Right lobe of liver (tissue), 6 donors: ENCODE data around the gene KIAA0825. TPM values are rescaled to one million over a fixed set of nuclear protein-coding genes. Genes with fewer than 3 reads are reported as not detected.

Experiments used
- ATAC-seq, 4 donors: fragments of 200-7000 bp; cut with Tn5 transposase; one replicate each; pipeline ENCODE4 v1.9.1; 2020; ENCODE audit warnings: mild to moderate bottlenecking in 4 of 4, moderate library complexity in 4 of 4
- DNase-seq, 3 donors: peaks; one replicate each; pipeline ENCODE4 v3.0.0-alpha.2; 2020
- H3K27ac ChIP-seq, 3 donors: fragments of 200-600 bp; one replicate each; pipeline ENCODE4 v1.8.0; 2022
- H3K27me3 ChIP-seq, 2 donors: fragments of 200-600 bp; one replicate each; pipeline ENCODE4 v1.8.0; 2022
- H3K36me3 ChIP-seq, 4 donors: fragments of 200-600 bp; sonication (generic) in 1 of 4; one replicate each; pipeline versions ENCODE4 v1.5.1 to v1.8.0; 2017 to 2022; ENCODE audit warnings: control low read depth in 1 of 4
- H3K4me1 ChIP-seq, 4 donors: fragments of 200-600 bp; sonication (generic) in 1 of 4; one replicate each; pipeline versions ENCODE4 v1.5.1 to v1.8.0; 2017 to 2022; ENCODE audit warnings: control low read depth in 1 of 4
- H3K4me3 ChIP-seq, 3 donors: fragments of 200-600 bp; one replicate each; pipeline ENCODE4 v1.8.0; 2022
- H3K9me3 ChIP-seq, 4 donors: fragments of 200-600 bp; sonication (generic) in 1 of 4; one replicate each; pipeline versions ENCODE4 v1.5.1 to v1.8.0; 2017 to 2022; ENCODE audit warnings: control low read depth in 1 of 4
- POLR2A ChIP-seq: fragments of 450-650 bp; IDR thresholded peaks from one replicate; pipeline ENCODE4 v1.6.1; 2017; ENCODE audit warnings: antibody characterized with exemption, mild to moderate bottlenecking
- WGBS: methylation state at CpG from one replicate; pipeline ENCODE4 v1.1.6; 2018; ENCODE audit warnings: low coverage, low lambda C conversion rate; ENCODE audit not compliant: insufficient coverage; ENCODE audit errors: missing lambda C conversion rate; 5-methylcytosine and 5-hydroxymethylcytosine counted together
- intact Hi-C, 2 donors: fragments of 100-400 bp; cut with DNase I; formaldehyde crosslinking; loops; one replicate each; pipeline versions ENCODE4 v1.11.2 to v1.14.1; 2022
- total RNA-seq, 6 experiments: library from RNA; depleted of rRNA in 2 of 6; stranded (reverse); fragments of >200 nt in 2 of 6; fragmentation: NEBNext Ultra II Directional in 3 of 6; extraction: Animal tissue kit (Norgen Biotek cat#: 25700) in 3 of 6; gene quantifications; one replicate each; pipeline versions ENCODE4 v1.1.0 to v1.2.4, GENCODE V29; 2016 to 2023
- TF ChIP-seq, protein P1 (sequence below), 4 donors: fragments of 200-600 bp in 3 of 4; fragments of 450-650 bp in 1 of 4; IDR thresholded peaks; one replicate each; pipeline versions ENCODE4 v1.5.1 to v1.8.0; 2016 to 2022; ENCODE audit warnings: antibody characterized with exemption in 4 of 4, mild to moderate bottlenecking in 2 of 4
- donor health status: DM: no; HTN: yes; CAD: no.
- donor health status: DM: no; HTN: no; CAD: no.
- donor health status: DM: no; HTN: no; CAD: no.
- donor health status: DM: no; HTN: yes; CAD: no.
- donor health status: DM: no; HTN: yes; CAD: no.

KIAA0825 gene
- total RNA-seq, 6 experiments from 2014 or later: 0.86 to 3.2 (median 1.7) TPM

DNA sequence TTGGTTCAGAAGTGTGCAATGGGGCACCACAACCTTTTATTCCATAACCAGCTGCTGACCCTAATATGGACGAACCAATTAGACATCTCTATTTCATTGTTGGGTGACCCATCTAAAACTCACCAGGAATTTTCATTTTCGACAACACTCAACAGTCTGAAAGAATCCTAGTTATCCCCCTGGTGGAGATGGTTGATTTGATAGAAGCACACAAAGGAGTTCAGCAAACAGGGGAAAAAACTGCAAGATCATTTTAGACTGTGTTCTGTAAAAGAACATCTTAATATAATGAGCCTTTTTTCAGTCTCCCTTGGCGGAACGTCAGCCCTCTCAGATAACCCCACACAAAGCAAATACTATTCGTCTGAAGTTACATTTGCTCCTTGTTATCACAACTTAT lies 367.4 kb downstream of the KIAA0825 start:
- DNase-seq: no peak
- ATAC-seq: no peak
- Histone ChIP-seq H3K9me3 (no peaks in the 10 kb centered on the region), H3K36me3 (no peaks in the 10 kb centered on the region), H3K27ac (no peak overlapping the region), H3K27me3 (no peaks in the 10 kb centered on the region), H3K4me1 (no peaks in the 10 kb centered on the region), H3K4me3 (no peak overlapping the region)
- TF ChIP-seq, protein P1, sequence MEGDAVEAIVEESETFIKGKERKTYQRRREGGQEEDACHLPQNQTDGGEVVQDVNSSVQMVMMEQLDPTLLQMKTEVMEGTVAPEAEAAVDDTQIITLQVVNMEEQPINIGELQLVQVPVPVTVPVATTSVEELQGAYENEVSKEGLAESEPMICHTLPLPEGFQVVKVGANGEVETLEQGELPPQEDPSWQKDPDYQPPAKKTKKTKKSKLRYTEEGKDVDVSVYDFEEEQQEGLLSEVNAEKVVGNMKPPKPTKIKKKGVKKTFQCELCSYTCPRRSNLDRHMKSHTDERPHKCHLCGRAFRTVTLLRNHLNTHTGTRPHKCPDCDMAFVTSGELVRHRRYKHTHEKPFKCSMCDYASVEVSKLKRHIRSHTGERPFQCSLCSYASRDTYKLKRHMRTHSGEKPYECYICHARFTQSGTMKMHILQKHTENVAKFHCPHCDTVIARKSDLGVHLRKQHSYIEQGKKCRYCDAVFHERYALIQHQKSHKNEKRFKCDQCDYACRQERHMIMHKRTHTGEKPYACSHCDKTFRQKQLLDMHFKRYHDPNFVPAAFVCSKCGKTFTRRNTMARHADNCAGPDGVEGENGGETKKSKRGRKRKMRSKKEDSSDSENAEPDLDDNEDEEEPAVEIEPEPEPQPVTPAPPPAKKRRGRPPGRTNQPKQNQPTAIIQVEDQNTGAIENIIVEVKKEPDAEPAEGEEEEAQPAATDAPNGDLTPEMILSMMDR (IDR thresholded peaks at IDR 0.05): no peak
- TF ChIP-seq POLR2A: no peak
- WGBS: 55% methylated on average over 4 of the region's 5 CpGs
- intact Hi-C loops: no loop called here

GRCh38 chr5:94249430-94249829 lies 369.0 kb downstream of the KIAA0825 start:
- ATAC-seq: no peak
- 61% methylated on average over 2 of the region's 2 CpGs for WGBS
- H3K36me3 ChIP-seq: no peaks in the 10 kb centered on the region
- no peaks in the 10 kb centered on the region for H3K9me3 ChIP-seq
- H3K4me3 ChIP-seq: no peak overlapping the region
- no peak for TF ChIP-seq POLR2A
- TF ChIP-seq, protein P1 (IDR thresholded peaks at IDR 0.05): no peak
- no peaks in the 10 kb centered on the region for H3K4me1 ChIP-seq
- H3K27ac ChIP-seq: no peak overlapping the region
- intact Hi-C loops: no loop called here
- H3K27me3 ChIP-seq: no peaks in the 10 kb centered on the region
- DNase-seq: no peak

- intact Hi-C loops: no loop called here
- no peak for TF ChIP-seq POLR2A
- TF ChIP-seq, protein P1 (IDR thresholded peaks at IDR 0.05): no peak
- no peak for ATAC-seq
- no peak for DNase-seq
- H3K4me3 ChIP-seq: no peak overlapping the region
- no peaks in the 10 kb centered on the region for H3K36me3 ChIP-seq
- 88% methylated on average over 2 of the region's 2 CpGs for WGBS
- no peaks in the 10 kb centered on the region for H3K9me3 ChIP-seq
- no peak overlapping the region for H3K27ac ChIP-seq
- H3K27me3 ChIP-seq: no peaks in the 10 kb centered on the region
- H3K4me1 ChIP-seq: no peaks in the 10 kb centered on the region
These were observed 370.1 kb downstream of the KIAA0825 start for GRCh38 chr5:94248175-94248875.

DNA sequence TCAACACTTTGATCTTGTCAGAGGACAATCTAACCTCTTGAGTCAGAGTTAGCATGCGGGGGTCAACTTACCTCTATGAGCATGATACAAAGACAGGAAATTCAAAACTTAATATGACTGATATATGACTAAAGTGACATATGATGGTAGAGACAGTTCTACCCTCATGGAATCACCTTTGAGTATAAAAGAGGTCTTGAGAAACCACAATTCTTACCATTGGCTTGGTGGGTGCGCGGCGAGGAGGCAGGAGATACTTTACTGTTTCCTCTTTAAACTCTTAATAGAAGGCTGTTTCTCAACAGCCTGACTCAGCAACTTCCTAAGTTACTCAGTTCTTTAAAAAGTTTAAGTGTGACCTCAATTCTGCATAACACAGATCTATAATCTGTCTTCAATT lies 372.8 kb downstream of the KIAA0825 start:
- intact Hi-C loops: no loop called here
- DNase-seq: no peak
- no peaks in the 10 kb centered on the region for H3K36me3 ChIP-seq
- no peaks in the 10 kb centered on the region for H3K27me3 ChIP-seq
- no peak overlapping the region for H3K4me3 ChIP-seq
- 57% methylated on average over 4 of the region's 4 CpGs for WGBS
- H3K9me3 ChIP-seq: no peaks in the 10 kb centered on the region
- TF ChIP-seq, protein P1 (IDR thresholded peaks at IDR 0.05): no peak
- TF ChIP-seq POLR2A: no peak
- H3K4me1 ChIP-seq: peaks cover 0 to 8% (median under 1%) of the 10 kb centered on the region in 4 donors
- ATAC-seq: no peak
- H3K27ac ChIP-seq: no peak overlapping the region
